ENCODE data around the gene BAAT.

- TF ChIP-seq, protein P1, sequence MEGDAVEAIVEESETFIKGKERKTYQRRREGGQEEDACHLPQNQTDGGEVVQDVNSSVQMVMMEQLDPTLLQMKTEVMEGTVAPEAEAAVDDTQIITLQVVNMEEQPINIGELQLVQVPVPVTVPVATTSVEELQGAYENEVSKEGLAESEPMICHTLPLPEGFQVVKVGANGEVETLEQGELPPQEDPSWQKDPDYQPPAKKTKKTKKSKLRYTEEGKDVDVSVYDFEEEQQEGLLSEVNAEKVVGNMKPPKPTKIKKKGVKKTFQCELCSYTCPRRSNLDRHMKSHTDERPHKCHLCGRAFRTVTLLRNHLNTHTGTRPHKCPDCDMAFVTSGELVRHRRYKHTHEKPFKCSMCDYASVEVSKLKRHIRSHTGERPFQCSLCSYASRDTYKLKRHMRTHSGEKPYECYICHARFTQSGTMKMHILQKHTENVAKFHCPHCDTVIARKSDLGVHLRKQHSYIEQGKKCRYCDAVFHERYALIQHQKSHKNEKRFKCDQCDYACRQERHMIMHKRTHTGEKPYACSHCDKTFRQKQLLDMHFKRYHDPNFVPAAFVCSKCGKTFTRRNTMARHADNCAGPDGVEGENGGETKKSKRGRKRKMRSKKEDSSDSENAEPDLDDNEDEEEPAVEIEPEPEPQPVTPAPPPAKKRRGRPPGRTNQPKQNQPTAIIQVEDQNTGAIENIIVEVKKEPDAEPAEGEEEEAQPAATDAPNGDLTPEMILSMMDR (IDR thresholded peaks at IDR 0.05): no peak
- no peak for TF ChIP-seq POLR2A (IDR thresholded peaks at IDR 0.05)
These were observed 44.1 kb upstream of the BAAT start for GRCh38 chr9:101428909-101429308.

All from thyroid gland (tissue), 4 donors.